Retina (tissue), 1 donor: ENCODE measurements around the gene HAUS3.

Experiments used
- DNase-seq: peaks from one replicate; pipeline ENCODE4 v3.0.0-alpha.2; 2016

The HAUS3 gene

GRCh38 chr4:2241410-2242353, at the start of gene HAUS3, which contains the start of gene POLN:
TSS of gene HAUS3 (minus strand) at chr4:2242121. CDS start at chr4:2240946, 1,175 bp downstream.
TSS of gene POLN (minus strand) at chr4:2242121. CDS start at chr4:2229231, 12,890 bp downstream.
- DNase-seq: peak; percentile 97

- DNase-seq: no peak
These were observed 49.2 kb upstream of the HAUS3 start for GRCh38 chr4:2290974-2291704.

GRCh38 chr4:2290488-2290887, 48.6 kb upstream of the HAUS3 start:
- no peak for DNase-seq

GRCh38 chr4:2289955-2290333, 48.0 kb upstream of the HAUS3 start:
- DNase-seq: no peak

GRCh38 chr4:2289311-2289954, 47.5 kb upstream of the HAUS3 start:
- DNase-seq: no peak

GRCh38 chr4:2288051-2288541, 46.2 kb upstream of the HAUS3 start:
- DNase-seq: no peak

- no peak for DNase-seq
These were observed 45.6 kb upstream of the HAUS3 start for GRCh38 chr4:2287594-2287915.

- DNase-seq: no peak
These were observed 45.1 kb upstream of the HAUS3 start for GRCh38 chr4:2286904-2287593.

GRCh38 chr4:2285613-2286381, 43.9 kb upstream of the HAUS3 start:
- DNase-seq: no peak

GRCh38 chr4:2284934-2285612, 43.2 kb upstream of the HAUS3 start:
- DNase-seq: no peak

GRCh38 chr4:2284161-2284933, 42.4 kb upstream of the HAUS3 start:
- no peak for DNase-seq

GRCh38 chr4:2283199-2283711, 41.3 kb upstream of the HAUS3 start:
- DNase-seq: no peak

- no peak for DNase-seq
These were observed 39.8 kb upstream of the HAUS3 start for GRCh38 chr4:2281575-2282343.

GRCh38 chr4:2280531-2281300, 38.8 kb upstream of the HAUS3 start:
- no peak for DNase-seq

- DNase-seq: no peak
These were observed 36.0 kb upstream of the HAUS3 start for GRCh38 chr4:2277956-2278355.

GRCh38 chr4:2276581-2277325, 34.8 kb upstream of the HAUS3 start:
- no peak for DNase-seq

GRCh38 chr4:2275546-2276251, 33.8 kb upstream of the HAUS3 start:
- DNase-seq: no peak
